ENCODE measurements around the gene GJB6.

GJB6 gene

GRCh38 chr13:20190076-20190475 lies 42.0 kb downstream of the GJB6 start:
- no peaks in the 10 kb centered on the region for H3K27me3 ChIP-seq (replicated peaks; ENCODE audit: control insufficient read depth, insufficient read depth, low read length)
- H3K4me3 ChIP-seq (replicated peaks; ENCODE audit: low read depth, low read length): no peak overlapping the region
- DNase-seq (ENCODE audit: extremely low read depth, insufficient read length): no peak
- no peaks in the 10 kb centered on the region for H3K36me3 ChIP-seq (ENCODE audit: control insufficient read depth, insufficient read depth, low read length)
- TF ChIP-seq CTCF (IDR thresholded peaks at IDR 0.05; ENCODE audit: insufficient read depth, low read length, poor library complexity, severe bottlenecking): no peak

GRCh38 chr13:20188667-20189553 lies 43.2 kb downstream of the GJB6 start:
- TF ChIP-seq CTCF (IDR thresholded peaks at IDR 0.05; ENCODE audit: insufficient read depth, low read length, poor library complexity, severe bottlenecking): peak; percentile 32
- no peak for DNase-seq (ENCODE audit: extremely low read depth, insufficient read length)
- H3K4me3 ChIP-seq (replicated peaks; ENCODE audit: low read depth, low read length): no peak overlapping the region
- H3K27me3 ChIP-seq (replicated peaks; ENCODE audit: control insufficient read depth, insufficient read depth, low read length): no peaks in the 10 kb centered on the region
- H3K36me3 ChIP-seq (ENCODE audit: control insufficient read depth, insufficient read depth, low read length): no peaks in the 10 kb centered on the region

GRCh38 chr13:20186771-20187170 lies 45.3 kb downstream of the GJB6 start:
- no peak overlapping the region for H3K4me3 ChIP-seq (replicated peaks; ENCODE audit: low read depth, low read length)
- no peak for DNase-seq (ENCODE audit: extremely low read depth, insufficient read length)
- no peak for TF ChIP-seq CTCF (IDR thresholded peaks at IDR 0.05; ENCODE audit: insufficient read depth, low read length, poor library complexity, severe bottlenecking)
- H3K36me3 ChIP-seq (ENCODE audit: control insufficient read depth, insufficient read depth, low read length): no peaks in the 10 kb centered on the region
- no peaks in the 10 kb centered on the region for H3K27me3 ChIP-seq (replicated peaks; ENCODE audit: control insufficient read depth, insufficient read depth, low read length)

GRCh38 chr13:20185366-20186056 lies 46.6 kb downstream of the GJB6 start:
- no peak for DNase-seq (ENCODE audit: extremely low read depth, insufficient read length)
- H3K27me3 ChIP-seq (replicated peaks; ENCODE audit: control insufficient read depth, insufficient read depth, low read length): no peaks in the 10 kb centered on the region
- no peak for TF ChIP-seq CTCF (IDR thresholded peaks at IDR 0.05; ENCODE audit: insufficient read depth, low read length, poor library complexity, severe bottlenecking)
- no peak overlapping the region for H3K4me3 ChIP-seq (replicated peaks; ENCODE audit: low read depth, low read length)
- H3K36me3 ChIP-seq (ENCODE audit: control insufficient read depth, insufficient read depth, low read length): no peaks in the 10 kb centered on the region

GRCh38 chr13:20182231-20182846 lies 49.8 kb downstream of the GJB6 start:
- DNase-seq (ENCODE audit: extremely low read depth, insufficient read length): no peak
- peak; percentile 81 for TF ChIP-seq CTCF (IDR thresholded peaks at IDR 0.05; ENCODE audit: insufficient read depth, low read length, poor library complexity, severe bottlenecking)
- Histone ChIP-seq H3K4me3 (replicated peaks; ENCODE audit: low read depth, low read length) (no peak overlapping the region), H3K27me3 (replicated peaks; ENCODE audit: control insufficient read depth, insufficient read depth, low read length) (no peaks in the 10 kb centered on the region), H3K36me3 (ENCODE audit: control insufficient read depth, insufficient read depth, low read length) (no peaks in the 10 kb centered on the region)
